ENCODE measurements around the gene COPA. TPM values are rescaled to one million over a fixed set of nuclear protein-coding genes. Genes with fewer than 3 reads are reported as not detected.

COPA gene
- total RNA-seq, 2 donors from 2014 or later: 153 to 165 TPM

DNA sequence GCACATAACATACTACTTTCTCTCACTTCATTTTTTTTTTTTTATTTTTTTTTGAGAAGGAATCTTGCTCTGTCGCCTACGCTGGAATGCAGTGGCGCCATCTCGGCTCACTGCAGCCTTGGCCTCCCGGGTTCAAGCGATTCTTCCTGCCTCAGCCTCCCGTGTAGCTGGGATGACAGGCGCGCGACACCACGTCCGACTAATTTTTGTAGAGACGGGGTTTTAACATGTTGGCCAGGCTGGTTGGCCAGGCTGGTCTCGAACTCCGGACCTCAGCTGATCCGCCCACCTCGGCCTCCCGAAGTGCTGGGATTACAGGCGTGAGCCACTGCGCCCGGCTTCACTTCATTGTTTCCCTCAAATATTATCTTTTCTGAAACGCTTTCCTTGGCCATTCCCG is 57.5 kb downstream of the COPA start:
- peak in 1 of 2 donors; percentile 16 for DNase-seq
- no peak for ATAC-seq
- intact Hi-C loops (cut with DNase I, micrococcal nuclease): no loop called here

DNA sequence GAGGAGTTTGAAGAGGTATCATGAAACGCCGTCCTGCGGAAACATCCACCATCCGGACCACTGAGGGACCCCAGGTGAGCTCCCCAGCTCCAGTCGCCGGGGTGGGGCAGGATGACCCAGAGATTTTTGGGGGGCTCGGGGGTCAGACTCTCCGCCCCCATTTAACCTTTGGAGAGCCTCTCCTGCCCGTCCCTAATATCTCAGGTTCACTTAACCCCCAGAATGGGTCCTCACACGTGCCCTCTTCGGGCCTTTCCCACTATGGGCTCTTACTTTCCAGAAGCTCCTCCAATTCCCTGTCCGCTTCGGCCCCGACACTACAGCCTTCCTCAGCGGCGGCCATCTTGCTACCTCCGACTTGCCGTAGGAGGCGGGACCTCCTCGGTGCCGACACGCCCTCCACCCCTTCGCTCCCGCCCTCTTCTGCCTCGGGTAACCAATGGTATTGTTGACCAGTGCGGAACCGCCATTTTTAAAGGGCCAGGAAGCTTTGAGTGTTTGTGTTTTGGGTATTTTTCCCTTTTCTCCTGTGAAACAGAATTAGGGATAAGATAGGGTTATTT is 58.2 kb downstream of the COPA start, which contains the start of gene PEX19:
Gene PEX19, minus strand, starts transcription at position 352 of the 563 bp plus-strand sequence. Its CDS starts 9 bp downstream, at position 343.
- DNase-seq: peak; percentile 93 to 95
- ATAC-seq: peak; percentile 100
- intact Hi-C loops (cut with DNase I, micrococcal nuclease): no loop called here

DNA sequence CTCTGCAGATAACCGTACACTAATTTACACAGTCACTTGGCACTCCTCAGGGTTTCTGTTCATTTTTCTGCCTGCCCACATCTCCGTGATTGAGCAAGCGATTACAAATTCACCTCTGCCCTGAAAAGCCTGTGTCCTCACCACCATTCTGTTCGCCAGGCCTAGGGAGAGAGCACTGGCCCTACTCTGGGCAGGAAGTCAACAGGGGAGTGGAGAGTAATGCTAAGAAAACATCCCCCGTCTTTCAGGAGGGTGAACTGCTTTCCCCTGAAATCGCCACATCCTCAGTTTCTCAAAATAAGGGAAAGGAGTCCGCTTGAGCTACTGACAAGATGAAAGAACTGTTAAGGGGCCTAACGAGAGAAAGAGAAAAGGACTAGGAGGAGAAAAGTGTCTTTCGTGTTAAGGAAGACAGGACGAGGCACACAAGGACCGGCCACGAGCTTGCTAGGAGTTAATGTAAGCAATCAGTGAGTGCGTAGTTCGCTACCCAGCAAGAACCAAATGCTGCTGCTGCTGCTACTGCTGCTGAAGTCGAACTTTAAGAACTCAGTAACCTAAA is 58.7 kb downstream of the COPA start:
- intact Hi-C loops (cut with DNase I, micrococcal nuclease): no loop called here
- peak; percentile 30 for DNase-seq

DNA sequence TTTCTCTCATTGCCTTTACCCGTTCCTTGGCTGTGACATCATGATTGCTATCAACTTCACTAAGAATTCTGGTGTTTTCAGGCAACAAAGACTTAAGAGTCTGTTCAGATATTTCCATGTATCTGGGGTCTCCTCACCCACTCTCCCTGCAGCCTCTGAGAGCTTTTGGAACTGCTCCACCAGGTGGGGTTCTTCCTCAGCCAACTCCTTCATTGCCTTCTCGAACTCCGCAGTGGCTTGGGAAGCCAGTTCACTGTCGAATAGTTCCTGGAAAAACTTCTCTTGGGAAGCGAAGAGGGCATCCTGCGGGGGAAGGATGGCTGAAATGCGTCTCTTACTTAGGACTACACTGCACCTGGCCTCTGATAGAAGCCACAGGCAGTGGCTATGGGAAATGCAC is 60.2 kb downstream of the COPA start:
- no peak for ATAC-seq
- no peak for DNase-seq
- intact Hi-C loops (cut with DNase I, micrococcal nuclease): no loop called here

More for the DNA sequence above, 58.7 kb downstream of the COPA start:
- ATAC-seq: peak; percentile 69

DNA sequence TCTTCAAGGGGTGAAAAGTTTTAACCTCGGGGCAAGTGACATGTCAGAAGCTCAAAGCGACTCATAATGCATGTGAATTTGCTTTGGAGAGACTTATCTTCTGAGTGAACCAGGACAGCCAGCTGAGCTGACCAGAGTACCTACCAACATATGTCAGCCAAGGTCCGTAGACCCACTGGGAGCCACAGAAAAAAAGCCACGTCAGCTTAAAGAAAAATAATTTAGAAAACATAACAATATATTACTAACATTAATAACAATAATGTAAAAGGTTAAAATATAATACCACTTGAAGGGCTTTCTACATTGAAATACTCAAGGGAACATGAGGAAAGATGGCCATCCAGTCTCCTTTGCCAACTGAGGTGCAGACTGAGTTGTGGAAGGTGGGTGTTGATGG is 65.1 kb downstream of the COPA start:
- DNase-seq (no peak), ATAC-seq (no peak)
- intact Hi-C loops (cut with DNase I, micrococcal nuclease): no loop called here

DNA sequence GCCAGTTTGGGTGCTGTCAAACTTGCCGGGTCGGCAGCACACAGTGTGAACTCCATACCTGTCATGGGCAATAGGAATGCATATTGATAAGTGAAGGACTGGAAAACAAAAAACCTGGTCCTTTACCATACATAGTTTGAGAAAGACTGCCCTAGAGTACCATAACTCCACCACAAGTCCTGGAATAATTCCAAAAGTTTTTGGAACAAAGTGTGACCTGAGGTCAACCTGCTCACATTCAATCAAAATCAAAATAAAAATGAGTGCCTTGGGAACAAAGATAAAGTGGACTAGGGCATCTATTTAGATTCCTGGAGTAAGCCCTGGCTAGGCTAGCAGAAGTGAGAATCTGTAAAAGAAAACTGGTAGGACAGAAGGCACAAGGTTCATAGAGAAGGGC is 65.7 kb downstream of the COPA start:
- DNase-seq: no peak
- ATAC-seq: no peak
- intact Hi-C loops (cut with DNase I, micrococcal nuclease): no loop called here

DNA sequence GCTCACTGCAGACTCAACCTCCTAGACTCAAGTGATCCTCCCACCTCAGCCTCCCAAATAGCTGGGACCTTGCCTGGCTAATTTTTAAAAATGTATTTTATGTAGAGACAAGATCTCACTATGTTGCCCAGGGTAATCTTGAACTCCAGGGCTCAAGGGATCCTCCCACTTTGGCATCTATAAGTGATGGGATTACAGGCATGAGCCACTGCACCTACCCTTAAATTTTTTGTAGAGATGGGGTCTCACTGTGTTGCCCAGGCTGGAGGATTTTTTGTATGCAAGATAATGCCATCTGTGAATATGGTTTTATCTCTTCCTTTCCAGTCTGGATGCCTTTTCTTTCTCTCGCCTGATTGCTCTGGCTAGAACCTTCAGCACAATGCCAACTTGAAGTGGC is 72.0 kb downstream of the COPA start:
- no peak for ATAC-seq
- DNase-seq: no peak
- intact Hi-C loops (cut with DNase I, micrococcal nuclease): no loop called here

DNA sequence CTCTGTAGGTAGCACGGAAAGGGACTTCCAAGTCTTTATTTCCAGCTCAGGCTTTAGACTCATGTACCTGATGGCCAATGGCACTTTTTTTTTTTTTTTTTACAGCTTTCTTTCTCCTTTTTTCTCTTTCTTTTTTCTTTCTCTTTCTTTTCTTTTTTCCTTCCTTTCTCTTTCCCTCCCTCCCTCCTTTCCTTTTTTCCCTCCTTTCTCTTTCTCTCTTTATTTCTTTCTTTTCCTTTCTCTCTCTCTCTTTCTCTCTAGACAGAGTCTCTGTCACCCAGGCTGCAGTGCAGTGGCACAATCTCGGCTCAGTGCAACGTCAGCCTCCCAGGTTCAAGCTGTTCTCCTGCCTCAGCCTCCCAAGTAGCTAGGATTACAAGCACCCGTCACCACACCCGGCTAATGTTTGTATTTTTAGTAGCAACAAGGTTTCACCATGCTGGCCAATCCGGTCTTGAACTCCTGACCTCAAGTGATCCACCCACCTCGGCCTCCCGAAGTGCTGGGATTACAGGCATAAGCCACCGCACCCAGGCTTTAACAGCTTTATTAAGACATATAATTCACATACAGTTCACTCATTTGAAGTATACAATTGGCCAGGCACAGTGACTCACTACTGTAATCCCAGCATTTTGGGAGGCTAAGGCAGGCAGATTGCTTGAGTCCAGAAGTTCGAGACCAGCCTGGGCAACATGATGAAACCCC is 75.6 kb downstream of the COPA start:
- peak; percentile 68 for ATAC-seq
- intact Hi-C loops (cut with DNase I, micrococcal nuclease): no loop called here
- peak in 1 of 2 donors; percentile 12 for DNase-seq

DNA sequence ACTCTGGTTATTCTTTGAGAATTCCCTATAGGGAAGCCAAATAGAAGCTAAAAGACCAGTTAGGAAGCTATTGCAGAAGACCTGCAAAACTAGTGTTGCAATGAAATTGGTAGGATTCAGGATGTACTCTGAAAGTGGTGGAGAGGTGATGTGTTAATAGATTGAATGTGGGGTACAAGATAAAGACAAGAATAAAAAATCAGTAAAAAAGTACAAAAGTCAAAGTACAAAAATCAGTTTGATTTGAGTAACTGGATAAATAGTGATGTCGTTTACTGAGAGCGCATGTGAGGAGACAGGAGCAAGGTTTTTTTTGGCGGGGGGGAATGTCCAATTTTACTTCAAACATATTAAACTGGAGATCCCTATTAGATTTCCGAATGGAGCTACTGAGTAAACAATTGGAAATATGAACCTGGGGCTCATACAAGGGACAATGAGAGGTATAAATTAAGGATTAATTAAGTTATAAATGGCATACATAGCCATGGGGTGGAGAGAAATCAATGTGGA is 78.2 kb downstream of the COPA start:
- intact Hi-C loops (cut with DNase I, micrococcal nuclease): no loop called here
- ATAC-seq (no peak), DNase-seq (no peak)

DNA sequence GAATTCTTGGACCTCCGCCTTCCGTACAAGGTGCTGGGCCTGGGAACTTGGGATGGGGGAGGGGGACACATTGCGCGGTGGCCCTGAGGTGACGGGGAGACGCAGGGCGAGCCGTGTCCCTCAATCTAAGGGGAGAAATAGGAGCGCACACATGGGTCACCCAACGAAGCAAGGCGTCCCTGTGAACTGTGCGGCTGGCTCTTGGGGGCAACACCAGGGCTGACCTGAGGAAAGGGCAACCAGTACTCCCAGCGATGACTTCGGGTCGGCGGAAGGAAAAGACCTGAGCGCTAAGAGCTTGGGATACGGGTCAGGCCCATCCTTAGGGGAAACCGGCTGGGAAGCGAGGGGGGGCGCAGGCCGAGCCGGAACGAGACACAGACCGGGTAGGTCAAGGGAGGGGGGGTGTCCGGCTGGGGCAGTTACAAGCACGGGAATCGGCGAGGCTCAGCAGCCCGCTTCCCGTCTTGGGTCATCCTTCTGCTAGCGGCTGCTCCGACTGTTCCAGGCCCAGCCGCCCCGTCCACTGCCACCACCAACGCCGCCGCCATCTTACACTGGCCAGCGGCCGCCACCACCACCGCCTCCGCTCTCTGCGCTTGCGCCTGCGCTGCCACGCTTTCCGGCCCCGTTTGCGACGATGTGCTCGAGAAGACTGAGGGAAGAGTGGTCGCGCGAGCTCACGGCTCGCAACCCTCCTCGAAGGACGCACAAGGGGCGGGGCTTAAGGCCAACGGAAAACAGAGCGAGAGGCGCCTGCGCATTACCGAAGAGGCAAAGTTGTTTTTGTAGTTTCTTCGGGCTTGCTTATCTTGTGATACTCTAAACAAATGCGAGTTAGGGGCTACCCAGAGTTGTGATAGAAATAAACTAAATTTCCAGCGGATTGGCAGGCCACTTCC is 80.9 kb downstream of the COPA start, which contains the start of gene DCAF8:
Gene DCAF8, minus strand, starts transcription at position 657 of the 902 bp plus-strand sequence. CDS start 18,541 bp downstream, outside the sequence.
- peak; percentile 95 for ATAC-seq
- intact Hi-C loops (cut with DNase I, micrococcal nuclease): no loop called here
- DNase-seq: peak; percentile 99

DNA sequence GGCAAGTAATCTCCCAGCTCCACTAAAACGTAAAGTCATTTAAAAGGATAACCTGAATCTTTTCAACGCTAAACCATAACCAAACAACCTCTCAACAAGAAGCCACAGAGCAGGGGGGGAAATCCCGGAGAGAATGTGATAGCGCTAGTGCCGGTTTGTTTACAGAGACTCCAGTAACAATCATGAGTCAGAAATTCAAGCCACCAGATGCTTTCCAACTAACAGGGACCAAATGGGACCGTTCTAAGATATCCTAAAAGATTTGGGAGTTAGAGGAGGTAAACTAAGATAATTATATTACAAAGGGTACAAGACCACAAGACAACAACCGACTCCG is 81.5 kb downstream of the COPA start:
- intact Hi-C loops (cut with DNase I, micrococcal nuclease): no loop called here
- peak; percentile 51 for ATAC-seq
- DNase-seq: peak; percentile 47 to 55

DNA sequence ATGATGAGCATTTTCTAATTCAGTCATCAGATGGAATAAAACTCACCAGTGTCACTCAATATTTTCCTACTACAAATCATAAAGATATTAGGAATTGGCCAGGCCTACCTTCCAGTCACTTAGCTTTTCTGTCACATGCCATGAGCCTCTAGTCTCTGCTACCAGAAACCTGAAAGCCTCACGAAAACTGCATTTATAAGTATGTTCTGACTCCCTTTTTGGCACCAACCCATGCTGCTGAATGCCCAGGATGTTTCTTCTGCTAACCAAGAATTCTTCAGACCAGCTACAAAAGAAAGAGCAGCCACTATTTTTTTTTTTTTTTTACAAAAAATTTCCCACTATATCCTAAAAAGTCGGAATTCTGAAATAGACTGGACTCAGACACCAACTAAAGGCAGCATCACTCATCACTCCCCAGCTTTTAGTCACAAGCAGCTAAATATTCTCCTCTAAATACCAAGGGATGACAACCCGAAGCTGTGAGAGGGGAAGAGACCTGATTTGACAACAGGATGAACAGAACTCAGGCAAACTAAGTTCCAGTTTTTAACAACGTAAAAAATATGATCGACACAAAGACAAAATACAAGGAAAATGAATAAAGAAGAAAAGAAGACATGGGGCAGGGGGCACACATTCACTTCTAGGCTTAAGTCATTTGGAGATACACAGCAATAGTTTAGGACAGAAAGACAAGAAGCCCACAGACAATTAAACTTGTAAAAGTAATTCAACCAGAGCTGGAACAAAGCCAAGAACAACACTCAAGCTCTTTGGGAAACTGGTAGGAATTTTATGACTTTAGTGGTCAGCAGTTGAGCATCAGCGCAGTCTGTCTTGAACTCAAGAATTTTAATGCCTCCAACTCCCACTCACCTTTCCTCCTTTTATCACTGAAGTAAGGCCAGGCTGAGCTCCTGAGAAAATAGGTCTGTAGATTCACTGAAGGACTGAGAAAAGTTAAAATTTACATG is 82.4 kb downstream of the COPA start:
- no peak for ATAC-seq
- intact Hi-C loops (cut with DNase I, micrococcal nuclease): no loop called here
- no peak for DNase-seq

DNA sequence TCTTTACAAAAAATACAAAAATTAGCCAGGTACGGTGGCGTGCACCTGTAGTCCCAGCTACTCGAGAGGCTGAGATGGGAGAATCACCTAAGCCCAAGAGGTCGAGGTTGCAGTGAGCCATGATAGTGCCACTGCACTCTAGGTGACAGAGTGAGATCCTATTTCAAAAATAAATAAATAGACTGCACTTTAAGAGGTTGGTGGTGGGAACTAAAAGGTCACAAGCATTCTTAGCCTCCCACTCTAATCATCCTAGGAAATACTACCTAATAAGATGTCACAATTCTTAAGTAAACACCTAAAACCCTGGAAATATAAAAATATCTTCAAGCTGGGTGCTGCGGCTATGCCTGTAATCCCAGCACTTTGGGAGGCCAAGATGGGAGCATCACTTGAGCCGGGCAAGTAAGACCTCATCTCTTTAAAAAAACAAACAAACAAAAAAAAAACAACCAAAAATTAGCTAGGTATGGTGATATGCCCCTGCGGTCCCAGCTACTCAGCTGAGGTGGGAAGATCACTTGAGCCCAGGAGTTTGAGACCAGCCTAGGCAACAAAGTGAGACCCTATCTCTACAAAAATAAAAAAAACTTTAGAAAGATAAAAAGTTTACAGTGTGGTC is 84.8 kb downstream of the COPA start:
- ATAC-seq: no peak
- DNase-seq: no peak
- intact Hi-C loops (cut with DNase I, micrococcal nuclease): loop anchor here in 1 of 2 donors (10.0 kb wide), 1 partner anchor 153 kb away; no protein-coding TSS in a partner anchor

DNA sequence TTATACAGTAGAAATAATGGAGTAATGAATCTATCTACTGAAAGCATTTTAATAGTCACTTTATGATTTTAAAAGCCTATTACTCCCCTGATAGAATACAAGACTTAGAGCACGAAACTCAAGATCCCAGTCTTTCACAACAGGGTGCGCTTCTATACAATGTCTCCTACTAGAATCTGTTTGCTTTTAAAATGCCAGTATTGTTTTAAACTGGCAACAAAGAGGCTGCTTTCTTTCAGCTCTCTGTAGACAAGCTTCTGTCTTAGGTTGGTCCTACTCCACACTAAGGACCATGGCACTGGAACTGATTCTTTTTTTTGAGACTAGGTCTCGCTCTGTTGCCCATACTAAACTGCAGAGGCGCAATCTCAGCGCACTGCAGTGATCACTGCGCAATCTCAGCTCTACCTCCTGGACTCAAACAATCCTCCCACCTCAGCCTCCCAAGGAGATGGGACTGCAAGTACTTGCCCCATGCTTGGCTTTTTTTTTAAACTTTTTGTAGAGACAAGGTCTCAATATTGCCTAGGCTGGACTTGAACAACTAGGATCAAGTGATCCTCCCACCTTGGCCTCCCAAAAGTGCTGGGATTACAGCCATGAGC is 85.5 kb downstream of the COPA start:
- ATAC-seq (no peak), DNase-seq (no peak)
- intact Hi-C loops (cut with DNase I, micrococcal nuclease): loop anchor here in 1 of 2 donors (10.0 kb wide), 1 partner anchor 153 kb away; no protein-coding TSS in a partner anchor

DNA sequence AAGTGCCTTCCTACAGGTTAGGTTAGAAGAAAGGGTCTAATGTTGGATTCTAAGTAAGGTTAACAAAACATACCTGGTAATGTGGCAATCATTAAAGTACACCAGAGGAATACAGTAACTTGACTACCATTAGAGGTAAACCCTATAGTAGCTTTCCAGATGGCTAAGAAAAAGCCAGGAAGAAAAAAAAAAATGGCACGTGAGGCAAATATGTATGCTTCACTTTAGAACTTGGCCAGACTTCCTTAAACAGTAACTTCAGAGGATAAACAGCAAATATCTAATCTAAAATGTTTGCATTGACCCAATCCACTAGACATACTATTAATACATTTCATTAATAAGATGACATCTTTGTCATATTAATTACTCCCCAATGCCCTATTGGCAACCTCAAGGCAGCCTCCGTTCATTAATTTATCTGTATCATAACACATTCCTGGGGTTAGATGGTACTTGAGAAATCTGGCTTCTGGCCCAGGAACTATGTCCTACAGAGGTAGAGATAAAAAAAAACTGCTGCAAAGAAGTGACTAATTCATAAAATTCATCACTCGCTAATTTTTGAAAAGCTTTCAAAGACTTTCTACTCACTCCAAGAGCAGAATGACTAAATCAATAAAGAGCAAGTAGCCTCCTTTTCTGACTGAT is 86.5 kb downstream of the COPA start:
- intact Hi-C loops (cut with DNase I, micrococcal nuclease): loop anchor here in 1 of 2 donors (10.0 kb wide), 1 partner anchor 152 kb away; no protein-coding TSS in a partner anchor
- ATAC-seq: no peak

DNA sequence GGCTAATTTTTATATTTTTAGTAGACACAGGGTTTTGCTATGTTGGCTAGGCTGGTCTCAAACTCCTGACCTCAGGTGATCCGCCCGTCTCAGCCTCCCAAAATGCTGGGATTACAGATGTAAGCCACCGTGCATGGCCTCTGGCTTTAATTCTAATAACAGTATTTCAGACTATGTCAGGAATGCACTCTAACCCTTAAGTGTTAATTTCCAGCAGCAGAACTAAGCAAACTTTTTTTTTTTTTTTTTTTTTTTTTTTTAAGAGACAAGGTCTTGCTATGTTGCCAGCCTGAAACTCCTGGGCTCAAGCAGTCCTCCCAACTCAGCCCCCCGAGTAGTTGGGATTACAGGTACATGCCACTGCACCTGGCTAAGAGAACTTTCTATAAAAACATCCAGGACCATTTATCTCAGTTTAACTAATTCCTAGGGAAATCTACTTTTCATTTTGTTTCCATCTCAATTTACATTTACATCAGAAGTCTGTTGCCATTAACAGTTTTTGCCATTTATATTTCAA is 87.2 kb downstream of the COPA start:
- intact Hi-C loops (cut with DNase I, micrococcal nuclease): loop anchor here in 1 of 2 donors (10.0 kb wide), 1 partner anchor 151 kb away; no protein-coding TSS in a partner anchor
- DNase-seq: no peak
- no peak for ATAC-seq

More for the DNA sequence above, 86.5 kb downstream of the COPA start:
- DNase-seq: no peak

Data from left colon (tissue), 2 donors.